Activated T-cell treated with anti-CD3 and anti-CD28 coated beads, Interleukin-2, amount 50 U/mL, for 24 hours (primary cell): ENCODE data around the gene CD8B.
"Not testable (repeated sequence)": the region's sequence is repeated elsewhere in the genome, so short reads cannot be mapped to it uniquely, and the experiment has no call there.

Experiments
- DNase-seq: peaks from one replicate; pipeline ENCODE4 v3.0.0-alpha.2; 2020
- H3K27ac Mint-ChIP-seq: 2 replicates; pipeline ENCODE4 v1.8.0; 2020; ENCODE audit warnings: mild to moderate bottlenecking, mixed read lengths
- H3K27me3 Mint-ChIP-seq: 2 replicates; pipeline ENCODE4 v1.8.0; 2020; ENCODE audit warnings: mixed read lengths
- H3K36me3 Mint-ChIP-seq: 2 replicates; pipeline ENCODE4 v1.8.0; 2020; ENCODE audit warnings: low read depth, mixed read lengths
- H3K4me1 Mint-ChIP-seq: 2 replicates; pipeline ENCODE4 v1.8.0; 2020; ENCODE audit warnings: low read depth, mixed read lengths
- H3K4me3 Mint-ChIP-seq: 2 replicates; pipeline ENCODE4 v1.8.0; 2020; ENCODE audit warnings: mild to moderate bottlenecking, moderate library complexity, mixed read lengths
- H3K9me3 Mint-ChIP-seq: 2 replicates; pipeline ENCODE4 v1.8.0; 2020; ENCODE audit warnings: mixed read lengths

Gene CD8B

DNA sequence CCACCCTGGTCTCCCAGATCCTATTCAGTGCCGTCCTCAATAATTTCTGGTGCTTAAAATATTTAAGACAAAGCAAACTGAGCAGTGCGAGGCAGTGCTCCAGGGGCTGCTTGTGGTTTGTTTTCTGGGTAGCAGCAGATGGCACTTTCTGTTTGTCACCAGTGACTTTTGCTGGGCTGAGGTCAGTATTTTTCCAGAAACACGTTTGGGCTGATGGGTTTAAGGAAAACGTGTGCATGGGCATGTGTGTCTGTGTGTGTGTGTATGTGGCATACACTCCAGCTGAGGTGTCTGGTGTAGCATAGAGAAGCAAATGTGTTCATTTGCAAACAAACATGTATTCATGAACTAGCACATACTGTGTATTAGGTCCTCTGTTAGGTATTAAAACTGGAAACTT lies 10.1 kb downstream of the CD8B start:
- not testable (repeated sequence) for H3K4me3 Mint-ChIP-seq
- peaks cover 33% of the 10 kb centered on the region for H3K36me3 Mint-ChIP-seq

GRCh38 chr2:86842607-86843234 lies 19.0 kb downstream of the CD8B start:
- Mint-ChIP-seq H3K27ac (peak overlapping the region; percentile 89), H3K4me3 (peak overlapping the region; percentile 20), H3K36me3 (peaks cover 25% of the 10 kb centered on the region), H3K4me1 (peaks cover 53% of the 10 kb centered on the region)
- not testable (repeated sequence) for DNase-seq, H3K9me3 Mint-ChIP-seq, H3K27me3 Mint-ChIP-seq

More for the DNA sequence above, 10.1 kb downstream of the CD8B start:
- H3K9me3 Mint-ChIP-seq, H3K27me3 Mint-ChIP-seq, DNase-seq: not testable (repeated sequence)
- Mint-ChIP-seq H3K4me1 (peaks cover 28% of the 10 kb centered on the region), H3K27ac (peak overlapping the region; percentile 78)

DNA sequence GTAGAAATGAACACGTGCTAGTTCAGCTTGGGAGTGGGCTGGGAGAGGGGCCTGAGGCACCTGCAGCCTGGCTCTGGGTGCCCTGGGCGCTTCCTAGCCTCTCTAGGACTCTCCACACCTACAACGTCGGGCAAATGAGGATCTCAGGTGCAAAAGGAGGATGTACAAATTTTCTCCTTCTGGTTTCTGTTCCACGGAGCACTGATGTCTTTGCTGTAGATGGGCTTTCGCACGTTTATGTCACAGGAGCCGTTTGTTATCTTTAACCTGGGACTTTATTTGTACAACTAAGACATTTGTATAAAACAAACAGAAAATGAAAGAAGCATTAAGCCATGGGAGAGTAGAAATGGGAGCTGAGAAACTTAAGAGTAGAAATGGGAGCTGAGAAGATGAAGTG lies 20.4 kb downstream of the CD8B start:
- H3K4me3 Mint-ChIP-seq, H3K27me3 Mint-ChIP-seq, DNase-seq, H3K9me3 Mint-ChIP-seq: not testable (repeated sequence)
- Mint-ChIP-seq H3K4me1 (peaks cover 61% of the 10 kb centered on the region), H3K27ac (peak overlapping the region; percentile 23), H3K36me3 (peaks cover 21% of the 10 kb centered on the region)

- H3K4me1 Mint-ChIP-seq = peaks cover 65% of the 10 kb centered on the region
- not testable (repeated sequence) for H3K27me3 Mint-ChIP-seq, H3K4me3 Mint-ChIP-seq, H3K9me3 Mint-ChIP-seq, DNase-seq
- H3K27ac Mint-ChIP-seq = peak overlapping the region; percentile 55
- peaks cover 18% of the 10 kb centered on the region for H3K36me3 Mint-ChIP-seq
These were observed 21.7 kb downstream of the CD8B start for GRCh38 chr2:86839871-86840548.

- Mint-ChIP-seq H3K36me3 (peaks cover 15% of the 10 kb centered on the region), H3K27ac (peak overlapping the region; percentile 55), H3K4me1 (peaks cover 65% of the 10 kb centered on the region)
- not testable (repeated sequence) for DNase-seq, H3K9me3 Mint-ChIP-seq, H3K27me3 Mint-ChIP-seq, H3K4me3 Mint-ChIP-seq
These were observed 22.2 kb downstream of the CD8B start for GRCh38 chr2:86839455-86839854.

- H3K4me3 Mint-ChIP-seq = peak overlapping the region; percentile 18
These were observed 24.0 kb downstream of the CD8B start for GRCh38 chr2:86837714-86838113.

DNA sequence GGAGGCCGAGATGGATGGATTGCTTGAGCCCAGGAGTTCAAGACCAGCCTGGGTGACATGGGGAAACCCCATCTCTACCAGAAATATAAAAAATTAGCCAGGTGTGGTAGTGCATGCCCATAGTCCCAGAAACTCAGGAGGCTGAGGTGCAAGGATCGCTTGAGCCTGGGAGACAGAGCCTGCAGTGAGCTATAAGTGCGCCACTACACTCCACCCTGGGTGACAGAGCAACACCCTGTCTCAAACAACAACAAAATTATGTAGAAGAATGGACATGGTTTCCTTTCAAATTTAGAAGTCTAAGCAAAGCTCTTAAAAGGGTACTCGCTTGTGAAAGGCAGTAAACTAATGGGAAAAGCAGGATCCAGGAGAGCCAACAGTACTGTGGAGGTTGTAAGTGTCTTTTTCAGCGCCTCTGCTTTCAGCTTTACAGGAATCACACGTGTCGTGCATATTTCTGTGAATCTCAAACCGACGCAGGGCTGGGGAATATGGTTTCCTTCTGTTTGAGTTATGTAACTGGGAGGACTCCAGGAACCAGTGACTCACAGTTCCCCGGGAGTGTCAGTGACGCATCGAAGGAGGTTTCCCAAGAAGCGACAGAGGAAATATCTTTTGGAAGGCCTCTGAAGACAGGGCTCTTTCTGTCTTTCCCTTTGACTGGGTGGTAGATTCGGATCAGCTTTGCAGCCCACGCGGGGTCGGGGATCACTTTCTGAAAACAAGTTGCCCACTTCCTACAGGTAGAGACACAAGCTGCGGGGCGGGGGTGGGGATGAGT lies 24.6 kb downstream of the CD8B start:
- H3K27me3 Mint-ChIP-seq = not testable (repeated sequence)

More at GRCh38 chr2:86837714-86838113, 24.0 kb downstream of the CD8B start:
- peaks cover 64% of the 10 kb centered on the region for H3K4me1 Mint-ChIP-seq
- DNase-seq, H3K9me3 Mint-ChIP-seq, H3K36me3 Mint-ChIP-seq, H3K27me3 Mint-ChIP-seq: not testable (repeated sequence)
- peak overlapping the region; percentile 71 for H3K27ac Mint-ChIP-seq

GRCh38 chr2:86835548-86835889 lies 26.2 kb downstream of the CD8B start:
- H3K9me3 Mint-ChIP-seq, DNase-seq, H3K27me3 Mint-ChIP-seq, H3K27ac Mint-ChIP-seq, H3K36me3 Mint-ChIP-seq, H3K4me3 Mint-ChIP-seq: not testable (repeated sequence)
- peaks cover 58% of the 10 kb centered on the region for H3K4me1 Mint-ChIP-seq

More for the DNA sequence above, 24.6 kb downstream of the CD8B start:
- Mint-ChIP-seq H3K27ac (peak overlapping the region; percentile 84), H3K4me1 (peaks cover 59% of the 10 kb centered on the region), H3K4me3 (peak overlapping the region; percentile 46)
- H3K36me3 Mint-ChIP-seq, H3K9me3 Mint-ChIP-seq: not testable (repeated sequence)
- DNase-seq = peak; percentile 69

- Mint-ChIP-seq H3K27me3 (no peaks in the 10 kb centered on the region), H3K9me3 (no peaks in the 10 kb centered on the region), H3K4me1 (peaks cover 61% of the 10 kb centered on the region), H3K4me3 (no peak overlapping the region), H3K36me3 (no peaks in the 10 kb centered on the region), H3K27ac (peak overlapping the region; percentile 79)
- no peak for DNase-seq
These were observed 28.4 kb downstream of the CD8B start for GRCh38 chr2:86833315-86833714.

DNA sequence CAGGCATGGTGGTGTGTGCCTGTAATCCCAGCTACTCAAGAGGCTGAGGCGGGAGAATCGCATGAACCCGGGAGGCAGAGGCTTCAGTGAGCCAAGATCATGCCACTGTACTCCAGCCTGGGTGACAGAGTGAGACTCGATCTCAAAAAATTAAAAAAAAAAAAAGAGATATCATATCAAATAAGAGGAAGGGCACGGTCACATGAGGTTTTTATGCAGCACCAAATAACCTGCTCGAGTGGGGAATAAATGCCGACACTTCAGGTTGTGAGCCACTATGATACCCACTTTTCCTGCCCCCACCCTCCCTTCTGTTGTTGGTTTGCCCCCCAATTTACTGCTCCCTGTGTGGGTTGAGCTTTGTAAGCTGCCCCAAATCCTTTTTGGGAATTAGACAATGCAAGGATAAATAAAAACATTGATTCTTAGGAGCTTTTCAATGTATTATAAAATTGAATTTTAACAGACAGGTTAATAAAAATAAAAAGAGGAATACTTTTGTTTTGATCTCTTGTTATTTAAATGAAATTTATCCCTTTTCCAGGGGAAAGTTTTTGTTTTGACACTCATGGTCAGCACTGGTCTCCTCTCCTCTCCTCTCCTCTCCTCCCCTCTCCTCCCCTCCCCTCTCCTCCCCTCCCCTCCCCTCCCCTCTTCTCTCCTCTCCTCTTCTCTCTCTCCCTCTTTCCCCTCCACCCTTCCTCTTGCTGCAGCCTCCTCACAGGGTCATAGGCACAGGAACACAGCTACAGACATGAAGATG lies 29.2 kb downstream of the CD8B start:
- Mint-ChIP-seq H3K36me3 (no peaks in the 10 kb centered on the region), H3K9me3 (no peaks in the 10 kb centered on the region), H3K27ac (peak overlapping the region; percentile 84), H3K4me1 (peaks cover 62% of the 10 kb centered on the region), H3K27me3 (peaks cover 5% of the 10 kb centered on the region), H3K4me3 (peak overlapping the region; percentile 57)
- DNase-seq = no peak

DNA sequence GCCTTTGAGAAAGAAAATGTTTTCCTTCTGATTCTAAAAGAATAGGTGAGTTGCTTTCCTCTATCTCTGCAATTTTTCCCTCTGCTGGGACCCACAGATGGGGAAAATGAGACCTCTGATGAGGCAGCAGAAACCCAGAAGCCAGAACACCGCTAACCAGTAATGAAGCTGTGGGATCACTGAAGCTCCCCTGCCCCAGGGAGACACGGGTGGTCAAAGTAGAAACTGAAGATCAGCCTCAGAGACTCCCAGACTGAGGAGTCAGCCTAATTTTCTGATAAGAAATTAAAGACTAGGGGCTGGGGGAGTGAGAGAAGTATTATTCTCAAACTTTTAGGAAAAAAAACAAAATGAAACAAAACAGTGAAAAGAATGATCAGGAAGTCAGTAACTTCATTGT lies 30.1 kb downstream of the CD8B start:
- Mint-ChIP-seq H3K9me3 (no peaks in the 10 kb centered on the region), H3K36me3 (no peaks in the 10 kb centered on the region), H3K27me3 (peaks cover 11% of the 10 kb centered on the region), H3K27ac (peak overlapping the region; percentile 84), H3K4me3 (peak overlapping the region; percentile 57), H3K4me1 (peaks cover 63% of the 10 kb centered on the region)
- DNase-seq = no peak

DNA sequence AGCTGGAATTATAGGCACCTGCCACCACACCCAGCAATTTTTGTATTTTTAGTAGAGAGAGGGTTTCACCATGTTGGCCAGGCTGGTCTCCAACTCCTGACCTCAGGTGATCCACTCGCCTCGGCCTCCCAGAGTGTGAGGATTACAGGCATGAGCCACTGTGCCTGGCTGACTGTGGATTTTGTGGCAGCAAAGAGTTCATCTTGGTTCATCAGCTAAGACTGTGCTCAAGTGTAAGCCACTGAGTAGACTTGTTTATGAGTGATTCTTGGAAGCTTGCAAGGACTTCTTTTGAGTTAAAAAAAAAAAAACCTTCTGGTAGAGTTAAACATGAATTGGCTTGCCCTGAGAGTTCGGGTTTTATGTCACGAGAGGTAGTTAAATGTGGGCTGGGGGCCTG lies 34.7 kb downstream of the CD8B start:
- Mint-ChIP-seq H3K36me3 (no peaks in the 10 kb centered on the region), H3K27me3 (peaks cover 14% of the 10 kb centered on the region), H3K9me3 (peaks cover 5% of the 10 kb centered on the region), H3K4me3 (peak overlapping the region; percentile 72), H3K4me1 (peaks cover 81% of the 10 kb centered on the region), H3K27ac (peak overlapping the region; percentile 90)
- no peak for DNase-seq

GRCh38 chr2:86825693-86826381 lies 35.8 kb downstream of the CD8B start:
- Mint-ChIP-seq H3K4me3 (peak overlapping the region; percentile 72), H3K36me3 (no peaks in the 10 kb centered on the region), H3K27me3 (peaks cover 14% of the 10 kb centered on the region), H3K9me3 (peaks cover 5% of the 10 kb centered on the region), H3K27ac (peak overlapping the region; percentile 90), H3K4me1 (peaks cover 82% of the 10 kb centered on the region)
- DNase-seq = peak; percentile 66
